Subcutaneous adipose tissue (tissue), 4 donors: ENCODE data around the gene RGS3. TPM values are rescaled to one million over a fixed set of nuclear protein-coding genes. Genes with fewer than 3 reads are reported as not detected.

Source experiments
- total RNA-seq, 4 donors: library from RNA; depleted of rRNA; stranded (reverse); fragments of >200 nt; gene quantifications; one replicate each; pipeline ENCODE4 v1.1.0, GENCODE V29; 2016
- TF ChIP-seq, protein P1 (sequence below): fragments of 450-650 bp; IDR thresholded peaks from one replicate; pipeline ENCODE4 v1.5.1; 2016; ENCODE audit warnings: low read depth, mild to moderate bottlenecking, control low read depth, antibody characterized with exemption, moderate library complexity

Gene RGS3
- total RNA-seq, 4 donors from 2014 or later: 25.0 to 122 (median 70.9) TPM

DNA sequence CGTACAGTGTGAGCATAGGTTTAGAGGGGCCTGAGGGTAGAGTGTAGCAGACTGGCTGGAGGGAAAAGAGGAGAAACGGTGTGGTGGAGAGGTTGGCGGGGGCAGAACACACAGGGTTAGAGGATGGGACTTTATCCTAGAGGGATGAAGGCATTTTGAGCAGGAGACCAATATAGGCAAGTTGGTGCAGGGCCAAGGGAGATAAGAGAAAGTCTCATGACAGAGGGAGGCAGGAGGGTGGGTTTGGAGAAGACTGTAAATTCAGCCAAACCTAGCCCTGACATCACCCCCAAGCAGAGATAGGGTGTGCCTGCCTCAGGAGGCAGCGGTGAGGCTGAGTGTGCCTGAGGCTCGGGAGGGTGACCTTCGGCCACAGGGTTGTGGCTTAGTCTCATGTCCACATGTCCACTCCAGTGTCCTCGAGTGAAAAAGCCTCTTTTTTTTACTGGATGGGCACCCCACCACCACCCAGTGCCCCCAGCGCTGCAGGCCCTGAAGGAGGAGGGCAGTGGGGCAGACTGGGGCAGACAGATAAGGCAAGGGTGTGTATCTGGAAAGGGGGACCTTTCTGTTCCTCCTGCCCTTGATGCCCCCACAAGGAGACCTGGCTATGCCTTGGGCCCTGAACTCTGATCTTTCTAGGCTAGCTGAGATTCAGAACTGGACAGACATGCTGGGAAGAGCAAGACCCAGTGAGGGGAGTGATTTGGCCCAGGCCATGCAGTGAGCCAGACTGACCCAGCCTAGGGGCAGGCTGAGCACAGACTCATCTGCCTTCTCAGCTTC lies 108.7 kb downstream of the RGS3 start:
- TF ChIP-seq, protein P1, sequence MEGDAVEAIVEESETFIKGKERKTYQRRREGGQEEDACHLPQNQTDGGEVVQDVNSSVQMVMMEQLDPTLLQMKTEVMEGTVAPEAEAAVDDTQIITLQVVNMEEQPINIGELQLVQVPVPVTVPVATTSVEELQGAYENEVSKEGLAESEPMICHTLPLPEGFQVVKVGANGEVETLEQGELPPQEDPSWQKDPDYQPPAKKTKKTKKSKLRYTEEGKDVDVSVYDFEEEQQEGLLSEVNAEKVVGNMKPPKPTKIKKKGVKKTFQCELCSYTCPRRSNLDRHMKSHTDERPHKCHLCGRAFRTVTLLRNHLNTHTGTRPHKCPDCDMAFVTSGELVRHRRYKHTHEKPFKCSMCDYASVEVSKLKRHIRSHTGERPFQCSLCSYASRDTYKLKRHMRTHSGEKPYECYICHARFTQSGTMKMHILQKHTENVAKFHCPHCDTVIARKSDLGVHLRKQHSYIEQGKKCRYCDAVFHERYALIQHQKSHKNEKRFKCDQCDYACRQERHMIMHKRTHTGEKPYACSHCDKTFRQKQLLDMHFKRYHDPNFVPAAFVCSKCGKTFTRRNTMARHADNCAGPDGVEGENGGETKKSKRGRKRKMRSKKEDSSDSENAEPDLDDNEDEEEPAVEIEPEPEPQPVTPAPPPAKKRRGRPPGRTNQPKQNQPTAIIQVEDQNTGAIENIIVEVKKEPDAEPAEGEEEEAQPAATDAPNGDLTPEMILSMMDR: no peak

DNA sequence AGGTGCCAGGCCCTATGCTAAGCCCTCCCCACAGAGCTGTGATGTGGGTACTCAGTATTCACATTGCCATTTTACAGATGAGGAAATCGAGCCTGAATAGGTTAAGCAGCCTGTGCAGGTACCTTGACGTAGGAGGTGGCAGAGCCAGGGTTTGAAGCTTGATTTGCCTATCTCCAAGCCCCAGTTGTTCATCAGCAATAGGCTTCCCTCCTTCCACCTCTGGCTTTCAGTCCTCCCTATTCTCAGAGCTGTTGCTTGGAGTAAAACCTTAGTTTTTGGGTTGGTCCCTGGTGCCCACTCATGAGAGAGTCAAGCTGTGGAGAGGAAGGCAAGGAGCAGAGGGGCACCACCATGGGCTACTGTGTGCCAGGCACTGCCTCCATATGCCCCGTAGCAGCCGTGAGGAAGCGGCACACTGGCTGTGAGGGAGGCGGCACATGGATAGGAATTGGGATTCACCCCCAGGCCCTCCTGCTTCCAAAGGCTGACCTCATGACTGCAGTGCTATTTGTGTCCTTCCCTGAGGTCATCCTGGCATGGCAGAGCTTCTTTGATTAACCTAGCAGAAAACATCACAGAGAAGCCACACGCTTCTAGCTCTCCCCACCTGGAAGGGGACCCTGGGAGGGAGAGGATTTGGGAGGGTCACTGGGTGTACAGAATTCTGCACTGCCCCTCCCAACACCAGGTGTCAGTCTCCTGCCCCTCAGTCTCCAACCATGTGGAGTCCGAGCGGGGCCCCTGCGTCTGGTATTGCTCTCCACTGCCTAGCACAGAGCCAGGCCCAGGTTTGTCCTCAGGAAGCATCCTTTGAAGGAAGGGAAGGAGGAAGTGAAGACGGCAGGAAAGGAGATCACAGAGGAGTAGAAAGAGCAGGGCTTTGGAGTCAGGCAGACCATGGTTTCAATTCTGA lies 109.8 kb downstream of the RGS3 start:
- TF ChIP-seq, protein P1: no peak

DNA sequence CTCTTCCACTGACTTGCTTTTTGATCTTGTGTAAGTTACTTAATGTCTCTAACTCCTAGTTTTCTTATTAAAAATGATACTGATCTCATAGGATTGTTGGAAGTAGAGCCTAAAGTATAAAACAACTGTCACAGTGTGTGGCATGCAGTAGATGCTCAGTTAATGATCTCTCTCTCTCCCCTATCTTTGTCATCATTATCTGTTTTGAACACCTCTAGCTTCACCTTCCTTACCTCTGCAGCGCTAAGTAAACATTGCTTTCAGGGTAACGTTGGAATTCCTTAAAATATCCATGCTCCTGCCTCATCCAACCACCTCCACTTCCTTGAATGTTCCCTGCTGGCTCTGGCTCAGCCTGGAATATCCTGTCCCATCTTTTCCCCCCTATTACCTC lies 110.4 kb downstream of the RGS3 start:
- TF ChIP-seq, protein P1: no peak

DNA sequence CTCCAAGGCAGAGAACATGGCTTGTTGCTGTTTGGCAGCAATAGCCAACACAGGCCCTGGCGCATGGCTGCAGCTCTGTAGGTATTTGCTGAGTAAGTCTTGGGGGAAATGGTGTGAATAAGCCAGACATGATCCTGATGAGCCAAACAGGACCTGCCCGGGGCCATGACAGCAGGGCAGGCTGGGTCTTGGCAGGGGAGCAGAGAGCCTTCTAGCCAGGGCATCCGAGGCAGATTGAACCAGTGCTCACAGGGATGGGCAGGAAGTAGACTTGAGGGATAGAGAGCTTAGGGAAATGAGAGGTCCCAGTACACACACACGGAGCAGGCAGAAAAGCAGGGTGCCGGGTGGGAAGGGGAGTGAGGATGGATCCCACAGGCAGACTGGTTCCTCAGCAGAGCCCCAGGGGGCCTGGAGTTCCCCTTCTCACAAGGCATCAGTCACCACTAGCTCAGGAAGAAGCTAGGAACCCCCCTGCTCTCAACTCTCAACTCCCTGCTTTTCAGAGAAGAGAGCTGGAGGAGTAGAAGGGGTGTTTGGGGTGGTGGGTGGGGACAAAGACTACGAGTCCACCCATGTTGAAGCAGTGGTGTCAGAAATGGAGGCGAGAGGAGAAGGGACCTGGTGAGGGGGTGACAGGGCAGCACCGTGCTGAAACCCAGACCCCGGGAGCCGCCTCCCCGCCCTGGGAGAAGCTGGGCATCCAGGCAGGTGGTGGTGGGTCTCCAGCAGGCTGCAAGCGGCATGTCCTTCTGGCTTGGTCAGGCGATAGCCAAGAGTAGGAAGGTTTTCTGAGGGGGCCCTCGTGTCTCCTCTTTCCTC lies 111.1 kb downstream of the RGS3 start:
- TF ChIP-seq, protein P1: no peak

DNA sequence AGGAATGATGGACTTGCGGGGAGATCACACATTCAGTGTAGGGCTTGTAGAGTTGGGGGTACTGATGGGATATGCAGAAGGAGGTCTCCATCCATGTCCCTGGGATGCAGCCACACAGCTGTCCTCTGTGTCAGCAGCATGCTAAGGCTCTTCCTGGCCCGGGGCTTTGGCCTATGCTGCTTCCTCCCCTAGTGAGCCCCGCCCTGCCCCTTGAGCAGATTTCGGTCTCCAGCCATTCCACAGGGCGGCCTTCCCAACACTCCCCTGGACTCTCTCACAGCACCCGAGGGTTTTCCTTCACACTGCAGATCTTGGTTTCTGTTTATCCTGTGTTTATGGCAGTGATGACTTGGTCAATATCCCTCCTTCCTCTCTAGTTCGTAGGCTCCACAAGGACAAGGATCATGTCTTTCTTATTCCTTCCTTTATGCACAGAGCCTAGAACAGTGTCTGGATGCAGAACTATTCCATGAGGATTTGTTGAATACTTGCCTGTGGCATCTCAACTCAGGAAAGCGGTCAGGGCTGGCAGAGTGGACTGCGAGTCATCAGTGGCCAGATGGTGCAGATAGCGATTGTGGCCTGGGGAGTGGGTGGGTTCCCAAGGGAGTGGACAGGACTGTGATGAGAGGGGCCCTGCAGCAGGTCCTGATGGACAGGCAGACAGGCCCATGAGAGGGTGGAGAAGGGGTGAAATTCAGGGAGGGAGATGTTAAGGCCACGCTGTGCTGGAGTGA lies 114.2 kb downstream of the RGS3 start:
- TF ChIP-seq, protein P1: no peak

DNA sequence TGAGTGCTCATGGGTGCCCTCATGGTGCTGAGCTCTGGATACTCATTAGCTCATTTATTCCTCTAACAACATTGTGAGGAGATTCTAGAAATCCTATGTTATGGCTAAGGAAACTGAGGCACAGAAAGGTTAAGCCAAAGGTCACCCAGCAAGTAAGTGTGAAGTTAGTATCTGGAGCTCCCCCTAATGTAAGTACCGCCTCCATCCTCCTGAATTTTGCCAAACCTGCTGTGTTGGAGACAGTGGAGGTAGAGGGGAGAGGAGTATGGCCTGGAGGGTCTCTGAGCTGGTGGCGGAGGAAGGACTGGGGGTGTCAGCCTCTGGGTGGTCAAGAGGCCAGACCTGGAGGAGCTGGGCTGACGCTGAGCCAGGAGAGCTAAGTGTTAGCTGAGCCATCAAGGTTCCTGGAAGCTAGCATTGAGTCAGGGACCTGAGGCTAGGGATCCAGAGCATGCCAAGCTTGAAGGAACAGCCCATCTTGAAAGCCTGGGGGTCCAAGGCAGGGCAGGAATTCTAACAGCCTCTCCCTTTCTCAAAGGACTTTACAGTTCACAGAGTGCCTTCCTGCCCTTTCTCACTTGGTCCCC lies 114.8 kb downstream of the RGS3 start:
- TF ChIP-seq, protein P1: no peak
